NB4 (cell line): Measurements from ENCODE around the gene SERPINH1.
A peak's percentile ranks its signal among the peaks of the same experiment; 100 is the strongest.

Experiments
- DNase-seq: peaks from one replicate; pipeline ENCODE4 v3.0.0; 2010; ENCODE audit warnings: low read depth
- H3K4me3 ChIP-seq: one replicate; pipeline ENCODE4 v1.5.1; 2011; ENCODE audit warnings: mild to moderate bottlenecking, low read depth, low read length, moderate library complexity
- MYC ChIP-seq: IDR thresholded peaks from 2 replicates; pipeline ENCODE4 v1.6.1; 2011; ENCODE audit warnings: low read depth, low read length
- POLR2A ChIP-seq: IDR thresholded peaks from 2 replicates; pipeline ENCODE4 v1.6.1; 2011; ENCODE audit warnings: mild to moderate bottlenecking; ENCODE audit not compliant: insufficient read length; ENCODE audit errors: extremely low read depth
- TF ChIP-seq, protein P1 (sequence below): IDR thresholded peaks from 2 replicates; pipeline ENCODE4 v1.6.1; 2011; ENCODE audit warnings: low read depth, low read length
- TF ChIP-seq, protein P2 (sequence below): IDR thresholded peaks from one replicate; pipeline ENCODE4 v1.5.1; 2012; ENCODE audit warnings: low read depth, low read length

SERPINH1 gene

DNA sequence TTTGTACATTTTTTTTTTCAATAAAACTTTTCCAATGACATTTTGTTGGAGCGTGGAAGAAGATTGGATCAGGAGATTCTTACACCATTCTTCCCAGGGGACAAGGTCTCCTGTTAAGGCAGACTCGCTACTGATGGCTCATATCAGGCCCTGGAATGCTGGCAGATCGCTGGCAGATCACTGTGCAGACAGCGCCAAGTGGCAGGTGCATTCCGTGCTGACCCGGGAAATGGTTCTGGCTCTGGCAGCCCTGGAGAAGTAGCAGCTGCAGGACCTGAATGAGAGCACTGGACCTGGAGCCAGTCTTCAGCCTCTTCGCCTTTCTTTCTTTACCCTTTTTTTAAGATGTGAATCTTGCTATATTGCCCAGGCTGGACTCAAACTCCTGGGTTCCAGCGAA is 10.7 kb downstream of the SERPINH1 start:
- H3K4me3 ChIP-seq: no peak overlapping the region
- DNase-seq: no peak
- TF ChIP-seq, protein P1, sequence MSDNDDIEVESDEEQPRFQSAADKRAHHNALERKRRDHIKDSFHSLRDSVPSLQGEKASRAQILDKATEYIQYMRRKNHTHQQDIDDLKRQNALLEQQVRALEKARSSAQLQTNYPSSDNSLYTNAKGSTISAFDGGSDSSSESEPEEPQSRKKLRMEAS: no peak
- TF ChIP-seq, protein P2, sequence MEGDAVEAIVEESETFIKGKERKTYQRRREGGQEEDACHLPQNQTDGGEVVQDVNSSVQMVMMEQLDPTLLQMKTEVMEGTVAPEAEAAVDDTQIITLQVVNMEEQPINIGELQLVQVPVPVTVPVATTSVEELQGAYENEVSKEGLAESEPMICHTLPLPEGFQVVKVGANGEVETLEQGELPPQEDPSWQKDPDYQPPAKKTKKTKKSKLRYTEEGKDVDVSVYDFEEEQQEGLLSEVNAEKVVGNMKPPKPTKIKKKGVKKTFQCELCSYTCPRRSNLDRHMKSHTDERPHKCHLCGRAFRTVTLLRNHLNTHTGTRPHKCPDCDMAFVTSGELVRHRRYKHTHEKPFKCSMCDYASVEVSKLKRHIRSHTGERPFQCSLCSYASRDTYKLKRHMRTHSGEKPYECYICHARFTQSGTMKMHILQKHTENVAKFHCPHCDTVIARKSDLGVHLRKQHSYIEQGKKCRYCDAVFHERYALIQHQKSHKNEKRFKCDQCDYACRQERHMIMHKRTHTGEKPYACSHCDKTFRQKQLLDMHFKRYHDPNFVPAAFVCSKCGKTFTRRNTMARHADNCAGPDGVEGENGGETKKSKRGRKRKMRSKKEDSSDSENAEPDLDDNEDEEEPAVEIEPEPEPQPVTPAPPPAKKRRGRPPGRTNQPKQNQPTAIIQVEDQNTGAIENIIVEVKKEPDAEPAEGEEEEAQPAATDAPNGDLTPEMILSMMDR: no peak
- no peak for TF ChIP-seq POLR2A
- no peak for TF ChIP-seq MYC

DNA sequence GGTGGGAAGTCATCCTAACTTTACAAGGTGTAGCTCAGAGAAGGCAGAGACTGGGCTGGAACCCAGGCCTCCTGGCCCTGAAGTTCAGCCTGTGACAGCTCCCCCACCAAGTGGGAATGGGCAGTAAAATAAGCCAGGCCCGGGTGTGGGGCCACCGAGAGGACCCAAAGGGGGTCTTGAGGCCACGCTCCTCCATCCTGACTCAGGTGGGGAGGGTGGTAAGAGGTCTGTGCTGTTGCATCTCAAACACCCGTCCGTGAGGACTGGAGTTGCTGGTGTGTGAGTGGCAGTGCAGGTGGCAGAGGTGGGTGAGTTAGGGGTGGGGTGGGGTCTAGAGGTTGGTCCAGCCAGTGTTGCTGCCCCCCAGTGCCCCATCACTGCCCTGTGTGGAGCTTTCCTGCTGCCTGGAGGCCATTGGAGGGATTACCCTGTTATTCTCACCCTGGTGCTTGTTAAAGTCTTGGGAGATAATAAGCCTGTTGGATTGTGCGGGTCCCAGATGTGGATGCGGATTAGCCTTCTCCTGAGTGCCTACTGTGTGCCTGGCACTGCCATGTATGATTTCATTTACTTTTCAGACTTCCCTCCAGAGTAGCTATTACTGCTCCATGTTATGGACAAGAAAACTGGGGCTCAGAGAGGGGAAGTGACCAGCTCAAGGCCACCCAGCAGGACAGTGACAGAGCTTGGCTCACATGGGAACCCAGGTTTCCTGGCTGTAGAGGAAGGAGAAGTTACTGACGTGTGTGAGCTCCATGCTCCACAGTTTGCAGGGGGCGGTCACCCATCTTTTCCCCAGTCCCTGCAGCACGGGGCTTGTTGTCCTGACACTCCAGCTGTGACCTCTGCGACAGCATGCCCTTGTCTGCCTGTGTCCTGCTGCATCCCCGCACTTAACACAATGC is 12.9 kb downstream of the SERPINH1 start:
- DNase-seq: no peak
- TF ChIP-seq, protein P1: no peak
- TF ChIP-seq POLR2A (no peak), MYC (no peak)
- TF ChIP-seq, protein P2: peak; percentile 1
- H3K4me3 ChIP-seq: no peak overlapping the region

DNA sequence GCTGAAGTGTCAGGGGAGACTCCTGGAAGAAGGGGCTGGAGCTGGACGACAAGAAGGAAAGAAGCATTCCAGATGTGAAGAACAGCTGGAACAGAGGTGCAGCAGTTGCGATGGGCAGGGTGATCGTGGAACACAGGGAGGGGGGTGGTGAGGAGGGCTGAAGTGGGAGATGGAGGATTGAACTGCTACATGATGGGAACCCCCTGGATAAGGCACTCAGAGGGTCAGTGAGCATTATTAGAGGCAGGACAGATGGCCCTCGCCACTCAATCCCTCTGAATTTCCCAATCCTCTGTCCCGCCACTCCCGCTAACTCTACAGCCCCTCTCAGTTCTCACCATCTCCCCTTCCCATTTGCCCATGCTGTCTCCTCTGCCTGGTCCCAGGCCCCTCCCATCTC is 14.0 kb downstream of the SERPINH1 start:
- DNase-seq: no peak
- H3K4me3 ChIP-seq: no peak overlapping the region
- TF ChIP-seq MYC (no peak), POLR2A (no peak)
- TF ChIP-seq, protein P2: no peak
- TF ChIP-seq, protein P1: no peak

DNA sequence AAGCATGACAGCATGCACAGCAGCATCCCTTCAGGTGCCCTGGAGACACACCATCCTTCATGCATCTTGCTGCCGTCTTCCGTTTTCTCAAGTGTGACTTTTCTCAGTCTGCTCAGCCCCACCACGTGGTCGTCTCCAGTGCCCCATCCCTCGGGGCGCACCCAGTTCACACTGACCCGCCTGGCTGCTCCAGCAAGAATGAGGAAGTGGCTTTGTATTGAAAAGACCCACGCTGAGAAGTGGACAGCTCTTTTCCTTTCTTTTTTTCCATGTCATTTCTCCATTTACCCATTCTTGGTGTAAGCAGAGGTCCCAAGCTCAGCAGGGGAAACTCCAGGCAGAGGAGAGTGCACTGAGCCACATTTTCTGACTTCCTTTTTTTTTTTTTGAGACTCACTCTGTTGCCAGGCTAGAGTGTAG is 14.5 kb downstream of the SERPINH1 start:
- TF ChIP-seq POLR2A (no peak), MYC (peak; percentile 81)
- TF ChIP-seq, protein P1: peak; percentile 98
- TF ChIP-seq, protein P2: no peak
- H3K4me3 ChIP-seq: no peak overlapping the region
- peak; percentile 89 for DNase-seq

DNA sequence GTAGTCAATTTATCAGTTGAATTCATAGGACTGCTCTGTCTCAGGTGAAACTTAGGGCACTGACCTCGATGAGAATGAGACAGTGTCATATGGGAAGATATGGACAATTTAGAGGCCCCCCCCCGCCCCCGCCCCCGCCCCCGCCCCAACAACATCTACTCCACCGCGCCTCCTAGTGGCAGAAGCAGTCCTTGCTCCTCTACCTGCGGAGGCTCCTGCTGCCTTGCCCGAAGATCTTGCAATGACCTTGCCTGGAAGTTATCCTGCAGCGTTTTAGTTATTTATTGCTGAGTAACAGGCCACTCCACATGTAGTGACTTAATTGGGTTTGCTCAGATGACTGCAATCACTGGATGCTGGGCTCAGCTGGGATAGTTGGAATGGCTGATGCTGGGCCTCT is 15.2 kb downstream of the SERPINH1 start:
- DNase-seq: peak; percentile 35
- TF ChIP-seq, protein P1: no peak
- TF ChIP-seq, protein P2: peak; percentile 53
- no peak overlapping the region for H3K4me3 ChIP-seq
